GM21528 (cell line): ENCODE data around the gene MYBPHL.

Experiments
- ATAC-seq: cut with Tn5 transposase; IDR thresholded peaks from one replicate; pipeline ENCODE4 v1.9.1; 2021; ENCODE audit warnings: mild to moderate bottlenecking, moderate library complexity; ENCODE audit not compliant: unreplicated experiment, low FRiP score

MYBPHL gene

GRCh38 chr1:109281680-109282496 is 24.9 kb downstream of the MYBPHL start:
- no peak for ATAC-seq

DNA sequence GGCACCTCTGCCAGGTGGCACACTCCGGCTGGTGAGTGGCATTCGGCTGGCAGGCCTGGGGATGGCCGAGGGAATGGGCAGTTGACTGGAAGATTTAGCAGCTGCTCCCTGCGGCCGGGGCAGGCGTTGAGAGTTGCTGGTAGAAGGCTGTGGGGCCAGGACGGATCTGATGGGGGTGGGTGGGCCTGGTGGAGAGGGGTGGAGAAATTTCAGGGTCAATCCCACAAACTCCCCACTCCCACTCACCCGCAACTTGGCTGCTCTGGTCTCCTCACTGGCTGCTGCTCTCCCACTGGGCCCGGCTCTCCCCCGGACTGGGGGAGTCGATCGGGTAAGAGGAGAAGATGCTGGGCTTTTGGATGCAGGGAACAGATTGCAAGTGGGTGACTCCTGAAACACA is 25.9 kb downstream of the MYBPHL start:
- ATAC-seq = no peak

DNA sequence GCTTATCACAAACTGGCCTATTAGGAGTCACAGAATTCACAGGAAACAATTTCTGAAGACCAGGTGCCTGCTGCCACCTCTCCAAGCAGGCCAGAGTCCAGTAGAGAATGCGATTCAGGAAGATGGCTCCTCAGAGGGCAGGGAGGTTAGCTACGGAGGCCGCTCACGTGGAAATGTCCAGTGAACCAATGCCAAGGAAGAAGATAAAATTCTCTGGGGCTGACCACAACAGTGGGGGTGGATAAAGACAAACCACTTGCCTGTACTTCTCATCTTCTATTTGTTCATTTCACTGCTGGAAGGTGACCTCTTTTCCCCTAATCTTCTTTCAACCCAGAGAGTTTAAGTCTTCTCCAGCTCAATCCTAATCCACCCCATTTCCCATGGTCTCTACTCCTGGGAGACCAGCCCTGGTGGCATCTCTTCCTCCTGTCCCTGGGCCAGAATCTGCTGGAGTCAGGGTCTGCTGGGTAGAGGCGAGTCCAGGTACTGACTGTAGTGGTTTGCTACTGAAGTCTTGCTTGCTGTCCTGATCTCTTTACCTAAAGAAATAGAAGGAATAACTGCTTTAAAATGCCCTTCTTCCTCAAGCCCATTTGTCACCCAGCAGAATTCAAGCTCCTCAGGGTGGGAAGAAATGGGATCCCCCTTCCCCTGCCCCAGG is 27.1 kb downstream of the MYBPHL start:
- ATAC-seq = no peak

- ATAC-seq = peak; percentile 68
Observed at GRCh38 chr1:109277434-109278204, 29.2 kb downstream of the MYBPHL start.

DNA sequence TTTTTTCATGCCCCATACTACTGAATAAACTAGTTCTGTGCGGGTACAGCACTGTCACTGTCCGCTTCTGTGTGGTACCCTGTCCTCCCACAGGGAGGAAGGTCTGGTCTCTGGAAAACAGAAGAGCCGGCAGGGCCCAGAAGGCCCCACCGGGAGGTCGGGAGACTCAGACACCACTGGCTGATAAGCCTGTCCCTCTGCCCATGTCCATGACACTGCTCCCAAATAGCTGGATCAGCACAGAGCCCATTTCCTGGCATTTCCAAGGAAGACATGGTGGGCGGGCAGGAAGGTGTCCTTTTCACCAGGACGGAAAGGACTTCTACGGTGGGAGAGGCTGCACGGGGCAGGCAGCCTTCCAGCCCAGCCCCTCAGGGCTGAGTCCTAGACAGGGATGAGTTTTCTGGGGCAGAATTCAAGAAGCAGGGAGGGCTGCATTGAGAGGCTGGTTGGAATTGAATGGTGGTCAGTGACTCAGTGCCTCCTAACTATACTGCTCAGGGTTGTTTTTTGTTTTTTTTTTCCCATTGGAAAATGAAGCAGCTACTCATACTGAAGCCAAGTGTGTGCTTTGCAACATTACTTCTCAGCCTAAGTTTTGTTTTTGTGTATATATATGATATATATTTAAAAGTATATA is 31.0 kb downstream of the MYBPHL start:
- no peak for ATAC-seq

- ATAC-seq = no peak
Observed at GRCh38 chr1:109274533-109275476, 32.0 kb downstream of the MYBPHL start.

DNA sequence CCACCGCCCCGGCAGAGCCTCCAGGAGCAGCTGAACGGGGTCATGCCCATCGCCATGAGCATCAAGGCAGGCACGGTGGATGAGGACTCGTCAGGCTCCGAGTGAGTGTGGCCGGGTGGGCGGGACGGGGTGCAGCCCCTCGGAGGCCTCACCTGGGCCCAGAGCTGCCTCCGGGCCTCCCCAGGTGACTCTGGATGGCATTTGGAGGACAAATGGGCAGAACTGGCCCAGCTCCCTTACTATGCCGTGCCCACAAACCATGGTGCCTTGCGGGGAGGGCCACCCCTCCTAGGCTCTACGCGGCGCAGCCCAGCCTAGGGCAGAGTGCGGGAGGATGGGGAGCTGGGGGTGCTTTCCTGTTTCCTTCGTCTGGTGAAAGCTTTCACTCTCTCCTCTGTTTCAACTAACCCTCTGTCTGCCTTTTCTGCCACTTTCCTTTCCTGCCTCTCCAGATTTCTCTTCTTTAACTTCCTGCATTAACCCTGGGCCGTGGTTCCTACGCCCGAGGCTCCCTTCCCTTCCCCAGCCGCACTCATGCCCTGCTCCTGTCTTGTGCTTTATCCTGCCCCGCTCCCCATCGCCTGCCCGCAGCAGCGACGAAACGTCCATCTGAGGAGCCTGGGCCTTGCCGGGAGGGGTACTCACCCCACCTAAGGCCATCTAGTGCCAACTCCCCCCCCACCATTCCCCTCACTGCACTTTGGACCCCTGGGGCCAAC is 33.1 kb downstream of the MYBPHL start:
- no peak for ATAC-seq

GRCh38 chr1:109272831-109273547 is 33.8 kb downstream of the MYBPHL start:
- no peak for ATAC-seq

GRCh38 chr1:109272021-109272799 is 34.6 kb downstream of the MYBPHL start:
- ATAC-seq = no peak

DNA sequence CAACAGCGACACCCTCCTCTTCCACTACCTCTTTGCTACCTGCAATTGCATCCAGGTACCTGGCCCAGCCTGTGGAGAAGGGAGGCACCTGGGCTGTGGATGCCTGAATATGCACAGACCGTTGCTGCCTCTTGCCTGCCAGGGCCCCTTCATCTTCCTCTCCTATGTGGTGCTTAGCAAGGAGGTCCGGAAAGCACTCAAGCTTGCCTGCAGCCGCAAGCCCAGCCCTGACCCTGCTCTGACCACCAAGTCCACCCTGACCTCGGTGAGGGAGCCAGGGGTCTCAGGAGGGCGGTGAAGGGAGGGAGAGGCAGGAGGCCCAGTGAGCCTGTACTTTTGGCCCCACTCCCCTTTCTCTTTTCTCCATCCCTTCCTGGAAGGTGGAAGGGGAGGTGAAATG is 35.4 kb downstream of the MYBPHL start:
- no peak for ATAC-seq

GRCh38 chr1:109270623-109271317 is 36.0 kb downstream of the MYBPHL start:
- no peak for ATAC-seq

DNA sequence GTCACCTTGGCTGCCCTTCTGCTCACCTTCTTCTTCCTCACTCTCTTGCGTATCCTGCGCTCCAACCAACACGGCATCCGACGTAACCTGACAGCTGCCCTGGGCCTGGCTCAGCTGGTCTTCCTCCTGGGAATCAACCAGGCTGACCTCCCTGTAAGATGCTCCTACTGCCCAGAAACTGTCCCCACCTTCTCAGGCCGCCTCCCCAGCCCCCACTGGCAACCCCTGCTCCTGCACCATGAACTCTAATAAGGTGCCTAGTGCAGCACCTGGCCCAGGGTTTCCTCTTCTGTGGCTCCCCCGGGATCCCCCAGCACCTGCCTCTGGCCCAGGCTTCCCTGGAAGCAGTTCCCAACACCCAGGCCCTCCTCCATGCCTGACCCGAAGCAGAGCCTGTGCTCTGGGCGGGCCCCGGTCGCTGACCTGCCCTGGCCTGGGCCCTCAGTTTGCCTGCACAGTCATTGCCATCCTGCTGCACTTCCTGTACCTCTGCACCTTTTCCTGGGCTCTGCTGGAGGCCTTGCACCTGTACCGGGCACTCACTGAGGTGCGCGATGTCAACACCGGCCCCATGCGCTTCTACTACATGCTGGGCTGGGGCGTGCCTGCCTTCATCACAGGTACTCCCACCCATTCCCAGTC is 36.7 kb downstream of the MYBPHL start:
- no peak for ATAC-seq

GRCh38 chr1:109269212-109269980 is 37.4 kb downstream of the MYBPHL start:
- ATAC-seq = no peak

DNA sequence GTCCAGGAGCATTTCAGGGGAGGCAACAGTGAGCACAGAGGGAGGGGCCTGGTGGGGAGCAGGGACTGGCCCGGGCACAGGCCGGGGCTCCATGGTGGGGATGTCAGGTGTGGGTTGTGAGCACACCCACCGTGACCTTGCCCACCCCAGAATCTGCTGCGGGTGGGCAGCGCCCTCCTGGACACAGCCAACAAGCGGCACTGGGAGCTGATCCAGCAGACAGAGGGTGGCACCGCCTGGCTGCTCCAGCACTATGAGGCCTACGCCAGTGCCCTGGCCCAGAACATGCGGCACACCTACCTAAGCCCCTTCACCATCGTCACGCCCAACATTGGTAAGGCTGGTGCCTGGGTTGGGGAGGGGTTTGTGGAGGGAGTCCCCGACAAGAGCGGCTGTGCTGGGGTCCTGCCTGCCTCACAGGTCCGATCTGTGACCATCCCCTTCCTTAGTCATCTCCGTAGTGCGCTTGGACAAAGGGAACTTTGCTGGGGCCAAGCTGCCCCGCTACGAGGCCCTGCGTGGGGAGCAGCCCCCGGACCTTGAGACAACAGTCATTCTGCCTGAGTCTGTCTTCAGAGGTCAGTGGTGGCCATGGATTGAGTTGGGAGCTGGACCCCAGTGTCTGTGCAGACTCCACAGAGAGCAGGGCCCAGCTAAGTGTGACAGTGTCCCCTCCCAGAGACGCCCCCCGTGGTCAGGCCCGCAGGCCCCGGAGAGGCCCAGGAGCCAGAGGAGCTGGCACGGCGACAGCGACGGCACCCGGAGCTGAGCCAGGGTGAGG is 38.2 kb downstream of the MYBPHL start:
- no peak for ATAC-seq

- no peak for ATAC-seq
Observed at GRCh38 chr1:109267743-109268300, 39.0 kb downstream of the MYBPHL start.
